Measurements from ENCODE around the gene CORO2B.
"Not testable (repeated sequence)": the region's sequence is repeated elsewhere in the genome, so short reads cannot be mapped to it uniquely, and the experiment has no call there.

Gene CORO2B

DNA sequence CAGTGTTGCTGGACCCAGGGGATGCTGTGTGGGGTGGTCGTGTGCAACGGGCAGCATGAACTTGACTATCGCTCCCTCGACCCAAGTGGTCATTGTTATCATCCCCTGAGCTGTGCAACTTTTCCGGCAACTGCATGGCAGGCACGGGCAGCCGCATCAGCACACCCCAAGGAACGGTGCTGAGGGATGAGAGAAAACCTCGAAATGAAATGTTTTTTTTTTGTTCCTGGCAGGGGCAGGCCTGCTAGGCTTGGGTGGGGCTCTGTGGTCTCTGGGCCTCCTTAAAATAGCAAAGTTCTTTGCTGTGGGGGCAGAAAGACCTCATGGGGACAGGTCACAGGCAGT is 51.4 kb downstream of the CORO2B start:
- DNase-seq (ENCODE audit: low read depth) = no peak

GRCh38 chr15:68630836-68631235 is 52.0 kb downstream of the CORO2B start:
- no peak for DNase-seq (ENCODE audit: low read depth)

DNA sequence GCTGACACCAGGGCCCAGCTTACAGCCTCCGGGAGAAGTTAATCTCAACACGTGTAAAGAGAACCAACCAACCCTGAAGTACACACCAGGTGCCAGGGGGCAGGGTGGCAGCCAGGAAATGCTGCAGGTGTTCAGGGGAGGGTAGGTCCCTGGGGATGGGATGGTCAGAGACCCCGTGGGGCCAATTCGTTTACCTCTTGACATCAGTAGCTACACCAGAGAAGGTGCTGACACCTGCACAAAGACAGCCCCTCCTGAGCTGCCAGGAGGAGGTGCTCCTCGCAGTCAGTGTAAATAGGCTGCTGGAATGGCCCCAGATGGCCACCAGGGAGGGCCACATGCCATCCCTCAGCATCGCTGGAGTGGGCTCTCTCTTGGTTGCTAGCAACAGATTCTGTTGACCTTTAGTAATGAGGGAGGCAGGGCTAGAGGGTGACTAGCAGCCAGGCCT is 52.8 kb downstream of the CORO2B start:
- no peak for DNase-seq (ENCODE audit: low read depth)

GRCh38 chr15:68632101-68632500 is 53.3 kb downstream of the CORO2B start:
- no peak for DNase-seq (ENCODE audit: low read depth)

DNA sequence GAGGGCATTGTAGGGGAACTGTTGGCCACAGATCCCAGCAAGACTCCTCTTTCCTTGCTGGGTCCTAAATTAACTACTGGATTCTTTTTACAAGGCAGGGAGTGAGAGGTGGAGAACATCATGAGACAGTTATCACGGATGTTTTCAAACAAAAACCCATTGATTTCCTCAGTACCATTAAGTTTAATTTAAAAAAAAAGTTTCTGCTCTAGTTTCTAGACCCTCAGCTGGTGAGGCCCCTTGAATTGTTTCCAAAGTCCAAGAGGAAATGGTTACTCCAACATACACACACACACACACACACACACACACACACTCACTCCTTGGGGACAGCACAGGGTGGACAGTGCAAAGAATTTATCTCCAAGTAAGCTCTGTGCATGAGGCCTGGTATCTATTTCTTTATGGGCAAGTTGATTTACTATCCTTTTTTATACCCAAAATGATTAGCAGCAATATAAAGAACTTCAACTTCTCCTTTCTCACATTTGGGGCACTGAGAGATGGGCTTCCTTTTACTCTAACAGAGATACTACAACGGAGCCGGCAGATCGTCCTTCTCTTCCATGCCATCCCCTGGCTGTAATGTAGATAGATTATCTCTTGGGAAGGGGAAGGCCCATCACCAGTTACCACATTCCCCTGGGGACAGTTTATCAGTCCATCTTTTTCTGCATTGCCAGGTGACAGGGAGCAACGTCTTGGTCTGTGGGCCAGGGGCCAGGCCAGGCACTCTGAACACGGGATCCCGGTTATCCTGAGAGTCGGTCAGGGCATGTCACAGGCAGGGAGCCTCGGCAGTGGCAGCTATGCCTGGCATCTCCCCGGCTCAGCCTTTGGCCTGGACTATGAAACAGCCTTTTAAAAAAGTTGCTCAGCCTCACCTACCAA is 54.7 kb downstream of the CORO2B start:
- no peak for DNase-seq (ENCODE audit: low read depth)

- DNase-seq (ENCODE audit: low read depth) = no peak
Observed at GRCh38 chr15:68634122-68634482, 55.3 kb downstream of the CORO2B start.

DNA sequence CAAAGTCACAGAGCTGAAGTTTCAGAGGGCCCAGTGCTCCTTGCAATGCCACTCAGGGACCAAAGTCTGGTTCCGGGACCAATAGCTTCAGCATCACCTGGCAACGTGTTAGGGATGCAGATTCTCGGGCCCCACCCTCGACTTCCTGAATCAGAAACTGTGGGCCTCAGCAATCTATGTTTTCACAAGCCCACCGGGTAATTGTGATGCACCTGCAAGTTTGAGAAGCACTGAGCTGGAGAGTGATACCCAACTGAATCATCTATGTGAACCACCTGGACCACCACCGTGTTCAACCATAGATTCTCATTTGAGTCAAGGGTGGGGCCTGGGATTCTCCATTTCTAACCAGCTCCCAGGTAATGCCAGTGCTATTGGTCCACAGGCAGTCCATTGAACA is 55.7 kb downstream of the CORO2B start:
- DNase-seq (ENCODE audit: low read depth) = no peak

- no peak for DNase-seq (ENCODE audit: low read depth)
Observed at GRCh38 chr15:68635141-68635540, 56.3 kb downstream of the CORO2B start.

- no peak for DNase-seq (ENCODE audit: low read depth)
Observed at GRCh38 chr15:68636256-68636655, 57.5 kb downstream of the CORO2B start.

DNA sequence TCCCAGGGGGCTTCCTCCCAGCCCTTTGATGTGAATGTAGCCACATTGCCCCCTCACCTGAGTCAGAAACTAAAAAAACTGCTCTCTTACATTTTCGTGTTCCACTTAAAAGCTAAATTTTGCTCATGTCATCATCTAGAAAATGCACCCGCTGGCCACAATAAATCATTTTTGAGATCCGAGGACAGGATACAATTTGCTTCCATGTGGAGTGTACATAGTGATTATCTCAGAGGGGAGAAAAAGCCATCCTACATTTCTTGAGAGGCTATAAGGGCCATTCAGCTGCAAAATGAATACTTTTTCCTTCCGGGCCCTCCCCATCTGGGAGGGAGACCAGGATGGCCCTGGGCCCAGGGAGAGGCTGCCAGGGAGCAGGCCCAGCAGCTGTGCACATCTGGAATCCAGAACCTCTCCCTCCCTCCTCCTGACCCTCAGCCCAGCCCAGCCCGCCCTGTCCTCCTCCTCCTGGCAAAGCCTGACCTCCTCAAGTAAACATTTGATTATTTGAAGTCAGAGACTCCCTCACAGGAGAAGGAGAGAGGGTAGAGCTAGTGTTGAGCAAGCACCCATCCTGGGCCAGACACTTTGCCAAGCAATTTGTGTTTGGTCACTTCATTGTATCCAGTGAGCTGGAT is 59.1 kb downstream of the CORO2B start:
- DNase-seq (ENCODE audit: low read depth) = no peak

- no peak for DNase-seq (ENCODE audit: low read depth)
Observed at GRCh38 chr15:68638953-68639515, 60.2 kb downstream of the CORO2B start.

GRCh38 chr15:68639926-68640600 is 61.3 kb downstream of the CORO2B start:
- no peak for DNase-seq (ENCODE audit: low read depth)

DNA sequence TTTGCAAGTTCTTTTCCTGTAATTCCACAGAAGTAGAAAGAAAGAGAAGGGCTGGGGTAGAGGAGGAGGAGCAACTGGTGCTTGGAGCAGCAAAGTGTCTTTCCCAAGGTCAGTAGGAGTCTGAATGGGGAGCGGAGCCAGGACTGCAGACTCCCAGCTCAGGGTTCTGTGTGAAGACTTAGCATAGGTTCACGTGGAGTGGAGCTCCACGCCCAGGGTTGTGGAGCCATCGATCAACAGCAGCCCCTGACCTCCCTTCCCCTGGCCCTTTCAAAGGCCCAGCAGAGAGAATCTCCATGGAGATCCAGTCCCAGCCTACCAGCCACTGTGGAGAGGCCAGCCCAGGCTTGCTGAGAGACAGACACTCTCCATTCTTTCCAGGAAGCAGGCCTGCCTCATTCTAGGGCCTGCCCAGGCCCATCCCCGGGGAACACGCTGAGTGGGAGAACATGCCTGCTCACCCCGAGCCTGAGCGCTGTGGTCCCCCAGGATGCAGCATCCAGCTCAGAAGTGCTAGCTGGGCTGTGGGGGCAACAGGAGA is 62.1 kb downstream of the CORO2B start:
- DNase-seq (ENCODE audit: low read depth) = no peak

DNA sequence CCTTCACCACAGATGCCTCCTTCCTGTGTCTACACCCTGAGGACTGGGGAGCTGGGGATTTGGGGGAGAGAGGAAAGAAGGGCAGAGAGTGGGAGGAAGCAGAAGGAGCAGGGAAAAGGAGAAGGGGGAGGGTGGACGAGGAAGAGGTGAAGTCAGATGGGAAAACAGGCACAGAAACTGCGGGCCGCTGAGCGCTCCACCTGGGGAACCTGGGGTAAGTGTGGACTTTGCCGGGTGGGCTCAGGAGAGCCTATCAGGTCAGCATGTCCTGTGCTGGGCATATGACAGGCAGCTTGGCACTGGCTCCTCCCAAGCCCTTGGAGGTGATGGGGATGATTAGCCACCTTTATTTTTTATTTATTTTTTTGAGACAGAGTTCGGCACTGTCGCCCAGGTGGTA is 62.6 kb downstream of the CORO2B start:
- DNase-seq (ENCODE audit: low read depth) = no peak

- DNase-seq (ENCODE audit: low read depth) = no peak
Observed at GRCh38 chr15:68642491-68642845, 63.7 kb downstream of the CORO2B start.

- DNase-seq (ENCODE audit: low read depth) = no peak
Observed at GRCh38 chr15:68643216-68643830, 64.5 kb downstream of the CORO2B start.

- no peak for DNase-seq (ENCODE audit: low read depth)
Observed at GRCh38 chr15:68644083-68644904, 65.5 kb downstream of the CORO2B start.

DNA sequence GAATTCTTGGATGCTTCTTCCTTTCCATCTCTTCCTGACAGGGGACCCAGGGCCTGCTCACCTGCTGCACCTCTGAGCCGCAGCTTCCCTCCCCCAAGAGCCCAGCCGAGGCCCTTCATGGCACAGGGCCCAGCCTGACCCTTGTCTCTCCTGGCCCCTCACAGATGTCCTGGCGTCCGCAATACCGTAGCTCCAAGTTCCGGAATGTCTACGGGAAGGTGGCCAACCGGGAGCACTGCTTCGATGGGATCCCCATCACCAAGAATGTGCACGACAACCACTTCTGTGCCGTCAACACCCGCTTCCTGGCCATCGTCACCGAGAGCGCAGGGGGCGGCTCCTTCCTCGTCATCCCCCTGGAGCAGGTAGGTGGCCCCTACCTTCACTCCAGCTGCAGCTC is 66.2 kb downstream of the CORO2B start:
- no peak for DNase-seq (ENCODE audit: low read depth)

DNA sequence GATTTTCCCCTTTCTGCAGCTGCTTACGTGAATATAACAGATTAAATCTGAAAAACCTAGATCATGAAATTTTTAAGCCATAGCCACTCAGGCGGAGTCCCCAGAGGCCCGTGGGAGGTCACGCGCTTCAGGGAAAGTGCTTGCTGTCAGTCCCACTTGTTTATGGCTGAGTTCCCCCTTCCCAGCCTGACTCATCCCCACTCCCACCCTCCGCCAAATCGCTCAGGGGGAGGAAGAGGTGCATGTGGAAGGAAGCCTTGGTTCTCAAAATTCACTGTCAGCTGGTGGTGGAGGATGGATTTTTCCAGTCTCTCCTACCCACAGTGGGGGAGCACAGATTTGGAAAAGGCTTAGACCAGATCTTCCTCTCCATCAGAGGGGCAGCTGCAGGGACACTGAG is 67.4 kb downstream of the CORO2B start:
- no peak for DNase-seq (ENCODE audit: low read depth)

DNA sequence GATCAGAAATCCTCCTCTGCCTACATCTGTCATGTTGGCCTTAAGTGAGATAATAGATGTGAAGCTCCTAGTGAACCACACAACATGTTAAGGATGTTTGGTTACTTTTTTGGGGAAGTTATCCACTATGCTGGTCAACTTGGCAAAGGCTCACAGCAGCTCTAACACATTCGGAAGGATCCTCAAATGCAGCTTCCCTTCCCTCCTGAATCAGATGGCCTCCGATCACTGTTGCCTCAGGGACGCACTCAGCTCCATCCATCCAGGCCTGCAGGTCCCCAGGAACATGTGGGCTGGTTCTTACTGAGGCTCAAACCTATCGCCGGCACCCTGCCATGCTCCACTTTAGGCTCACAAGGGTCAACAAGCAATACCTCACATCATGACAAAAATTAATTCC is 67.9 kb downstream of the CORO2B start:
- DNase-seq (ENCODE audit: low read depth) = no peak

GRCh38 chr15:68647361-68647760 is 68.6 kb downstream of the CORO2B start:
- DNase-seq (ENCODE audit: low read depth) = not testable (repeated sequence)
